Neural cell (in vitro differentiated cells): ENCODE data around the gene NCR3LG1.

Experiments used
- CTCF ChIP-seq: fragments of 450-650 bp; IDR thresholded peaks from 2 replicates; pipeline ENCODE4 v1.5.1; 2014; ENCODE audit warnings: antibody characterized with exemption, mild to moderate bottlenecking, moderate library complexity; ENCODE audit not compliant: poor library complexity, severe bottlenecking
- EP300 ChIP-seq: fragments of 450-650 bp; conservative IDR thresholded peaks from 2 replicates; pipeline ENCODE4 v1.6.1; 2014; ENCODE audit warnings: antibody characterized with exemption, mild to moderate bottlenecking, moderate library complexity; ENCODE audit not compliant: poor library complexity, severe bottlenecking
- EZH2 ChIP-seq: fragments of 200-600, 300-800 bp; shearing (Covaris generic), sonication (generic); IDR thresholded peaks from 2 replicates; pipeline ENCODE4 v1.6.1; 2014; ENCODE audit warnings: antibody characterized with exemption, low read length, borderline replicate concordance, mild to moderate bottlenecking; ENCODE audit not compliant: insufficient read depth, poor library complexity, severe bottlenecking
- MXI1 ChIP-seq: fragments of 450-650 bp; conservative IDR thresholded peaks from 2 replicates; pipeline ENCODE4 v1.6.1; 2014; ENCODE audit warnings: antibody characterized with exemption, mild to moderate bottlenecking; ENCODE audit not compliant: poor library complexity, severe bottlenecking
- POLR2AphosphoS5 ChIP-seq: IDR thresholded peaks from 2 replicates; pipeline ENCODE4 v1.6.1; 2012
- RAD21 ChIP-seq: fragments of 450-650 bp; conservative IDR thresholded peaks from 2 replicates; pipeline ENCODE4 v1.6.1; 2014; ENCODE audit warnings: antibody characterized with exemption, mild to moderate bottlenecking, moderate library complexity
- REST ChIP-seq: IDR thresholded peaks from 2 replicates; pipeline ENCODE4 v1.6.1; 2012; ENCODE audit warnings: borderline replicate concordance
- TAF1 ChIP-seq: IDR thresholded peaks from 2 replicates; pipeline ENCODE4 v1.6.1; 2012; ENCODE audit warnings: low read depth

GRCh38 chr11:17408641-17409040, 57.0 kb downstream of the NCR3LG1 start:
- no peak for TF ChIP-seq CTCF
- no peak for TF ChIP-seq RAD21
- no peak for TF ChIP-seq EZH2
- TF ChIP-seq EP300: no peak
- no peak for TF ChIP-seq MXI1
- no peak for TF ChIP-seq TAF1
- no peak for TF ChIP-seq REST
- no peak for TF ChIP-seq POLR2AphosphoS5
